ENCODE measurements around the gene ALDH16A1.
A peak's percentile ranks its signal among the peaks of the same experiment; 100 is the strongest.

The ALDH16A1 gene

DNA sequence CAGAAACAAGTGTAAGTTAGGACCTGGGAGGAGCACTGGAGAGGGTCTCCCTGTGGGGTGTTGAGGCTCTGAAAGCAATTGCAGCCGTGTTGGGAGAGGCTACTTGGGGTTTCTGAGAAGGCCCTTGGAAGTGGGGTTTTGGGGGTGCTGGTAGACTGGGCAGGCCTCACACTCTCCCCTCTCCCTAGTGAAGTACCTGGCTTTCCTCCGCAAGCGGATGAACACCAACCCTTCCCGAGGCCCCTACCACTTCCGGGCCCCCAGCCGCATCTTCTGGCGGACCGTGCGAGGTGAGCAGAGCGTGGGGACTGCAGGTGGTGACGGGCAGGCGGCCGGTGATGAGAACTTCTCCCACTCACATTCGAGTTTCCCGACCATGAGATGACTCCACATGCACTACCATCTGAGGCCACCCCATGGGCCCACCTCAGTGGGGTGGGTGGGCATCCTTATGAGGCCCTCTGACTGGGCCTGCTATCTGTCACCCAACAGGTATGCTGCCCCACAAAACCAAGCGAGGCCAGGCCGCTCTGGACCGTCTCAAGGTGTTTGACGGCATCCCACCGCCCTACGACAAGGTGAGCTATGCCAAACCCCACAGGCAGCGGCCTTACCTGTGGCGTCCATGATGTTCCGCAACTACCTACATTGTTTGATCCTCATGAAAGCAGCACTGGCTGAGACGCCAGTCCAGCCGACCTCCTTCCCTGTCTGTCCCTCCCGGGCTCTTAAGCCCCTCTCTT lies 37.4 kb downstream of the ALDH16A1 start:
- peak overlapping the region in 1 of 2 donors; percentile 96 for H3K27ac ChIP-seq
- TF ChIP-seq, protein P1, sequence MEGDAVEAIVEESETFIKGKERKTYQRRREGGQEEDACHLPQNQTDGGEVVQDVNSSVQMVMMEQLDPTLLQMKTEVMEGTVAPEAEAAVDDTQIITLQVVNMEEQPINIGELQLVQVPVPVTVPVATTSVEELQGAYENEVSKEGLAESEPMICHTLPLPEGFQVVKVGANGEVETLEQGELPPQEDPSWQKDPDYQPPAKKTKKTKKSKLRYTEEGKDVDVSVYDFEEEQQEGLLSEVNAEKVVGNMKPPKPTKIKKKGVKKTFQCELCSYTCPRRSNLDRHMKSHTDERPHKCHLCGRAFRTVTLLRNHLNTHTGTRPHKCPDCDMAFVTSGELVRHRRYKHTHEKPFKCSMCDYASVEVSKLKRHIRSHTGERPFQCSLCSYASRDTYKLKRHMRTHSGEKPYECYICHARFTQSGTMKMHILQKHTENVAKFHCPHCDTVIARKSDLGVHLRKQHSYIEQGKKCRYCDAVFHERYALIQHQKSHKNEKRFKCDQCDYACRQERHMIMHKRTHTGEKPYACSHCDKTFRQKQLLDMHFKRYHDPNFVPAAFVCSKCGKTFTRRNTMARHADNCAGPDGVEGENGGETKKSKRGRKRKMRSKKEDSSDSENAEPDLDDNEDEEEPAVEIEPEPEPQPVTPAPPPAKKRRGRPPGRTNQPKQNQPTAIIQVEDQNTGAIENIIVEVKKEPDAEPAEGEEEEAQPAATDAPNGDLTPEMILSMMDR (IDR thresholded peaks at IDR 0.05): no peak
- DNase-seq (ENCODE audit: low spot score): no peak
- H3K4me3 ChIP-seq: peak overlapping the region; percentile 97

DNA sequence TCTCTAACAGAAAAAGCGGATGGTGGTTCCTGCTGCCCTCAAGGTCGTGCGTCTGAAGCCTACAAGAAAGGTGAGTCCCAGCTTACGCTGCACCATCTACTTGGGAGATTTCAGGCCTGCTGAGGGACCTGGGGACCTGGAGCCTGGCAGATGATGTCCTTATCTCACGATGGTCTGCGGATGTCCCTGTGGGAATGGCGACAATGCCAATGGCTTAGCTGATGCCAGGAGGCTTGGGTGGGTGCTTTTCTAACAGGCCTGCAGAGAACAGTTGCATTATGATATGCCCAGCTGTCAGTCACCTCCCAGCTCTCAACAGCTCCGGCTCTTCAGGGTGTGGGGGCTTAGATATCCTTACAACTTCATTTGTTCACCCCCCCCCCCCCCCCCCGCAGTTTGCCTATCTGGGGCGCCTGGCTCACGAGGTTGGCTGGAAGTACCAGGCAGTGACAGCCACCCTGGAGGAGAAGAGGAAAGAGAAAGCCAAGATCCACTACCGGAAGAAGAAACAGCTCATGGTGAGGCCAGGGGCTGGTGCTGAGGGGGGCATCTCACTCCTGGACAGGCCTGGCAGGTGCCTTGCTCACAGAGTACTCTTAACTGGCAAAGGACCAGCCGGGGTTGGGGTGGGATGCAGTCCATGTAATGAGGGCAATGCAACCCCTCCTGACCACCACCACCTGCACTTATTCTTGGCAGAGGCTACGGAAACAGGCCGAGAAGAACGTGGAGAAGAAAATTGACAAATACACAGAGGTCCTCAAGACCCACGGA lies 38.2 kb downstream of the ALDH16A1 start:
- TF ChIP-seq, protein P1 (IDR thresholded peaks at IDR 0.05): no peak
- no peak for DNase-seq (ENCODE audit: low spot score)
- peak overlapping the region in 1 of 2 donors; percentile 27 for H3K27ac ChIP-seq

DNA sequence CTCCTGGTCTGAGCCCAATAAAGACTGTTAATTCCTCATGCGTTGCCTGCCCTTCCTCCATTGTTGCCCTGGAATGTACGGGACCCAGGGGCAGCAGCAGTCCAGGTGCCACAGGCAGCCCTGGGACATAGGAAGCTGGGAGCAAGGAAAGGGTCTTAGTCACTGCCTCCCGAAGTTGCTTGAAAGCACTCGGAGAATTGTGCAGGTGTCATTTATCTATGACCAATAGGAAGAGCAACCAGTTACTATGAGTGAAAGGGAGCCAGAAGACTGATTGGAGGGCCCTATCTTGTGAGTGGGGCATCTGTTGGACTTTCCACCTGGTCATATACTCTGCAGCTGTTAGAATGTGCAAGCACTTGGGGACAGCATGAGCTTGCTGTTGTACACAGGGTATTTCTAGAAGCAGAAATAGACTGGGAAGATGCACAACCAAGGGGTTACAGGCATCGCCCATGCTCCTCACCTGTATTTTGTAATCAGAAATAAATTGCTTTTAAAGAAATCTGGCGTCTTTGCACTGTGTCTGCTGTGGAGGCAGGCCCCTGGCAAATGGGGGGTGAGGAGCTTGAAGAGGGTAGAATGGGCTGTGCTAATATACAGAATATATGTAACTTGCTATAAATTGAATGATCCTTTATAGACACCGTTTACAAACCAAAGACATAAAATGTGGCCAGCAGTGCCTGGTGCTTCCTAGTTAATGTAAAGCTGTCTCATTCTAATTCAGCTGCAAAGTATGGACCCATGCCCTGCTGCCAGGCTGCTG lies 39.0 kb downstream of the ALDH16A1 start:
- no peak overlapping the region for H3K27ac ChIP-seq
- TF ChIP-seq, protein P1 (IDR thresholded peaks at IDR 0.05): no peak
- no peak overlapping the region for H3K4me3 ChIP-seq
- no peak for DNase-seq (ENCODE audit: low spot score)

More for the DNA sequence above, 38.2 kb downstream of the ALDH16A1 start:
- H3K4me3 ChIP-seq: no peak overlapping the region

DNA sequence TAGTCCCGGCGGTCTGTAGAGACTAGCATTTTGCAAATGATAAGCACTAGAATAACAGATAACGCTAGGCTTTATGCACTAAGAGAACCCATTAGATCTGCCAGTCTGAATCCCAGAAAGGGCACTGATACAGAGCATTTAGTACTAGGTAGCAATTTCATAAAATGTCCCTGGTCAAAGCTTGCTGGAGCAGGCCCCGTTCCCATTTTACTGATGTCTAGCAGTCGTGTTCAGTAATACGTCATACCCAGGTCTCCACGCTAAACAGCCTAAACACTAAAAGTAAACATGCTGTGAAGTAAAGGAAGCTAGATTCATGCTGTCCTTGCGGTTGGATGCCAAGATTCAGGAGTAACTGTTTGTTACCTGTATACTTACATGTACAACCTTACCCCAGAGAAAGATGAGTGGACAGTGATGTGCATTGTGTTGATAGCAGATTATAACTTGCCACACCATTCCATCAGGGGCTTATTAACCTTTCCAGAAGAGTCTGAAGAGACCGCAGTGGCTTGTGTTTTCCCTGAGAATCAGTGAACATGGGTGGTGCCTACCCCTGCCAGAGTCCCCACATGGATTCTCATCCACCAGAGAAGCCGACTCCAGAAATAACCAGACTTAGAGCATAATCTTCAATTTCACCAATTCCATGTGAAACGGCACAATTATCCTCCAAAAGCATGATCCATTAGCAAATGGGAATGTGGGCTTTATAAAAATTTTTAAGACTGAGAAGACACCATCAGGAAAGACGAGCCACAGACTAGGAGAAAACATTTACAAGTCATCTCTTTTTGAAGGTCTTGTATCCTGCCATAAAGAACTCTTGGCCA lies 39.8 kb downstream of the ALDH16A1 start:
- no peak overlapping the region for H3K4me3 ChIP-seq
- DNase-seq (ENCODE audit: low spot score): no peak
- no peak overlapping the region for H3K27ac ChIP-seq

DNA sequence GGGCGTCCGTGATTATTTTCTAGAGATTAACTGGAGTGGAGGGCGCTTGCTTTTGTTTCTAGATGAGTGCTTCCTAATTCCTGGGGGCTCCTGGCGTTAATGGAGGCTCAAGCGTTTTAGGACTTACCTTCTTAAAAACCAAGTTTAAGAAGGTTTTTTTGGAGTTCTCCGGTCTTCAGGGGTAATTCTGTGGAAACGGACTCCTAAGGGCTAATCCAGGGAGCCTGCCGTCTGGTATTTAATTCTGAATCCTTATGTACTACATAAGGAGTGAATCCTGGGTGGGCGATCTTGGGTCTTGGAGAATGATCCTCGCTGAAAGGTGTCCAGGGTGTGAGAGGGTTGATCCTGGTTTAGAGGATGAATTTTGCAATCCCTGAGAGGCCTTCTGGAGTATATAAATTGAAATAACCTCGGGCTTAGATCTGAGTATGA lies 43.6 kb downstream of the ALDH16A1 start:
- H3K4me3 ChIP-seq: peak overlapping the region; percentile 84
- no peak for DNase-seq (ENCODE audit: low spot score)
- TF ChIP-seq, protein P1 (IDR thresholded peaks at IDR 0.05): no peak
- H3K27ac ChIP-seq: peak overlapping the region; percentile 86 to 95

More for the DNA sequence above, 39.8 kb downstream of the ALDH16A1 start:
- TF ChIP-seq, protein P1 (IDR thresholded peaks at IDR 0.05): no peak
